IMR-90 (cell line): ENCODE measurements around the gene SHC4. TPM values are rescaled to one million over a fixed set of nuclear protein-coding genes. Genes with fewer than 3 reads are reported as not detected.
A peak's percentile ranks its signal among the peaks of the same experiment; 100 is the strongest.

Experiments
- BHLHE40 ChIP-seq: fragments of 150-350 bp; IDR thresholded peaks from 2 replicates; pipeline ENCODE4 v1.6.1; 2016; ENCODE audit warnings: mild to moderate bottlenecking, low read depth, low read length
- FOS ChIP-seq: fragments of 150-350 bp; IDR thresholded peaks from 2 replicates; pipeline ENCODE4 v1.6.1; 2016; ENCODE audit warnings: low read depth, low read length
- MAZ ChIP-seq: IDR thresholded peaks from 2 replicates; pipeline ENCODE4 v1.6.1; 2012; ENCODE audit warnings: low read depth, mild to moderate bottlenecking, low read length, improper control_type of control experiment, moderate library complexity, borderline replicate concordance
- POLR2A ChIP-seq: IDR thresholded peaks from 2 replicates; pipeline ENCODE4 v1.6.1; 2012; ENCODE audit warnings: mild to moderate bottlenecking, low read depth, low read length
- RAD21 ChIP-seq: IDR thresholded peaks from 2 replicates; pipeline ENCODE4 v1.6.1; 2012; ENCODE audit warnings: low read length, improper control_type of control experiment
- RCOR1 ChIP-seq: IDR thresholded peaks from 2 replicates; pipeline ENCODE4 v1.6.1; 2012; ENCODE audit warnings: mild to moderate bottlenecking, low read length, improper control_type of control experiment; ENCODE audit not compliant: insufficient replicate concordance
- SMC3 ChIP-seq: fragments of 150-350 bp; IDR thresholded peaks from 2 replicates; pipeline ENCODE4 v1.6.1; 2016; ENCODE audit warnings: low read depth, mild to moderate bottlenecking, antibody characterized with exemption, low read length, moderate library complexity
- polyA plus RNA-seq, 3 experiments: library from polyadenylated mRNA; depleted of rRNA; stranded (reverse); fragments of >200 nt; gene quantifications; 2 replicates each; pipeline ENCODE4 v1.2.3, GENCODE V29; 2012; ENCODE audit warnings: low replicate concordance in 1 of 3
- total RNA-seq: library from RNA; depleted of rRNA; stranded (reverse); fragments of >200 nt; gene quantifications from 2 replicates; pipeline ENCODE4 v1.2.3, GENCODE V29; 2012
- TF ChIP-seq, protein P1 (sequence below): conservative IDR thresholded peaks from 2 replicates; pipeline ENCODE4 v1.5.1; 2012; ENCODE audit warnings: mild to moderate bottlenecking, low read depth, low read length, improper control_type of control experiment

Gene SHC4
- total and polyA plus RNA-seq, 2 of the 4 experiments (the other 2 are of a cell fraction) = 0.91 to 2.7 TPM

DNA sequence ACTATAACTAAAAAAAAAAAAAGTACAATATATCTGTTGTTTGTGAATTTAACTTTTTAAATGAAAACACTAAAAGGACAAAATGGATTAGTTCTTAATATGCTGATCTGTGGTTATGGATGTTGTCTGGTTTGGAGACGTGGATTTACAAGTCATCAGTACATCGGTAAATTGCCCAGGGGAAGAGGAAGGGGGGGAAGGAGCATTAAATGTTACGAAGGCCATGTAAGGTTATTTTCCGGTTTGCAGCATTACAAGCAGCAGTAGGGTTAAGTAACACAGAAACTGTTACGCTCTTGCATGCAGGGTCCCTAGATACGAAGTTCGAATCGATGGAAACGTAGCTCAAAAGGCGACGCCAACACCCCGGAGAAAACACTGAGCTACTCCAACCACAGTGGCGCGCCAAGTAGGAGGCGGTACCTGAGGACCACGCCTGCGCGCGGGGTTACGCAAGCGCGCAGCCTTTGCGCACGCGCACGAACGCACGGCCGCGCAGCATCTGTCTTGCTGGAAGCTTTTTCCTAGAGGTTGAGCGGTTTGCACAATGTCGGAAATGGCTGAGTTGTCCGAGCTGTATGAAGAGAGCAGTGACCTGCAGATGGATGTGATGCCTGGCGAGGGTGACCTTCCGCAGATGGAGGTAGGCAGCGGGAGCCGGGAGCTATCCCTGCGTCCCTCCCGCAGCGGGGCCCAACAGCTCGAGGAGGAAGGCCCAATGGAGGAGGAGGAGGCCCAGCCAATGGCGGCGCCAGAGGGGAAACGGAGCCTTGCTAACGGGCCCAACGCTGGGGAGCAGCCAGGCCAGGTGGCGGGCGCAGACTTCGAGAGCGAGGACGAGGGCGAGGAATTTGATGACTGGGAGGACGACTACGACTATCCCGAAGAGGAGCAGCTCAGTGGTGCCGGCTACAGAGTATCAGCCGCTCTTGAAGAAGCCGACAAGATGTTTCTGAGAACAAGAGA, 85.8 kb downstream of the SHC4 start, which contains the start of gene EID1 (continued):
- TF ChIP-seq, protein P1, sequence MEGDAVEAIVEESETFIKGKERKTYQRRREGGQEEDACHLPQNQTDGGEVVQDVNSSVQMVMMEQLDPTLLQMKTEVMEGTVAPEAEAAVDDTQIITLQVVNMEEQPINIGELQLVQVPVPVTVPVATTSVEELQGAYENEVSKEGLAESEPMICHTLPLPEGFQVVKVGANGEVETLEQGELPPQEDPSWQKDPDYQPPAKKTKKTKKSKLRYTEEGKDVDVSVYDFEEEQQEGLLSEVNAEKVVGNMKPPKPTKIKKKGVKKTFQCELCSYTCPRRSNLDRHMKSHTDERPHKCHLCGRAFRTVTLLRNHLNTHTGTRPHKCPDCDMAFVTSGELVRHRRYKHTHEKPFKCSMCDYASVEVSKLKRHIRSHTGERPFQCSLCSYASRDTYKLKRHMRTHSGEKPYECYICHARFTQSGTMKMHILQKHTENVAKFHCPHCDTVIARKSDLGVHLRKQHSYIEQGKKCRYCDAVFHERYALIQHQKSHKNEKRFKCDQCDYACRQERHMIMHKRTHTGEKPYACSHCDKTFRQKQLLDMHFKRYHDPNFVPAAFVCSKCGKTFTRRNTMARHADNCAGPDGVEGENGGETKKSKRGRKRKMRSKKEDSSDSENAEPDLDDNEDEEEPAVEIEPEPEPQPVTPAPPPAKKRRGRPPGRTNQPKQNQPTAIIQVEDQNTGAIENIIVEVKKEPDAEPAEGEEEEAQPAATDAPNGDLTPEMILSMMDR = no peak
- TF ChIP-seq RAD21 (peak; percentile 5; the same call in 1 of the 2 replicates), FOS (no peak), RCOR1 (no peak), MAZ (peak; percentile 10; the same call in 1 of the 2 replicates), SMC3 (no peak), BHLHE40 (no peak), POLR2A (peak; percentile 55)
